D721Med (cell line): ENCODE data around the gene C3orf80.
A peak's percentile ranks its signal among the peaks of the same experiment; 100 is the strongest.
"Not testable (repeated sequence)": the region's sequence is repeated elsewhere in the genome, so short reads cannot be mapped to it uniquely, and the experiment has no call there.

Source experiments
- DNase-seq: peaks from one replicate; pipeline ENCODE4 v3.0.0; 2011; ENCODE audit warnings: low spot score; ENCODE audit not compliant: insufficient read length
- FAIRE-seq: peaks from 2 replicates; lab custom pipeline; 2011; peaks lifted over from hg19 to GRCh38; lab: Jason Lieb, UNC
- TF ChIP-seq, protein P1 (sequence below): IDR thresholded peaks from 2 replicates; pipeline ENCODE4 v1.5.1; 2012; ENCODE audit warnings: mild to moderate bottlenecking, control low read depth; ENCODE audit not compliant: insufficient read depth; ENCODE audit errors: missing control alignments

Gene C3orf80

DNA sequence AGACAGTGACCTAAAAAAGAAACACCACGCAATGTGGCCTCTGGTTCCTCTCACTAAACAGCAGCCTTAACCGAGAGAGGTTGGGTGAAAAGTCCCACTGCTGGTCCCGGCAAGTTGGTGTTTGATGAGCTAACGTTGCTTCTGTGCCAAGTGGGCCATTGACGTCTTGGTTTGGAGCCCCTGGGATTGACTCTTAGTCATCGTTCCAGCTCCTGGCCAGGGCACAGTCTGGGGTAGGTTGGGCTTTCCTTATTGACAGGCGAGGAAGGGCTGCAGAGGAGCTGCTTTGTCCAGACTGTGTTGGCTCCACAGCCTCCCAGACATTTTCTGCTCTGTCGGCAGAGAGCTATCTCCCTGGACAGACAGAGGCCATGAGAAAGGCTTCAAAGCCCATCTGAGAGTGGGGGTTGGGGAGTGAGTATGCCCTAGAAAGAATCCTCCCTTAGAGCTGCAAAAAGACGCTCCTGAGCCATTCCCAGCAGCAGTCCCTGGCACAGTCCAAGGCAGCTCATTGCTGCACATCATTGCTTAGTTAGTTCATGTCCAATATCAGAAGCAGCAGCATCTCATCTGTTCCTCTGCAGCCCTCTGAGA, 28.6 kb upstream of the C3orf80 start:
- FAIRE-seq (no peak), DNase-seq (no peak)
- TF ChIP-seq, protein P1, sequence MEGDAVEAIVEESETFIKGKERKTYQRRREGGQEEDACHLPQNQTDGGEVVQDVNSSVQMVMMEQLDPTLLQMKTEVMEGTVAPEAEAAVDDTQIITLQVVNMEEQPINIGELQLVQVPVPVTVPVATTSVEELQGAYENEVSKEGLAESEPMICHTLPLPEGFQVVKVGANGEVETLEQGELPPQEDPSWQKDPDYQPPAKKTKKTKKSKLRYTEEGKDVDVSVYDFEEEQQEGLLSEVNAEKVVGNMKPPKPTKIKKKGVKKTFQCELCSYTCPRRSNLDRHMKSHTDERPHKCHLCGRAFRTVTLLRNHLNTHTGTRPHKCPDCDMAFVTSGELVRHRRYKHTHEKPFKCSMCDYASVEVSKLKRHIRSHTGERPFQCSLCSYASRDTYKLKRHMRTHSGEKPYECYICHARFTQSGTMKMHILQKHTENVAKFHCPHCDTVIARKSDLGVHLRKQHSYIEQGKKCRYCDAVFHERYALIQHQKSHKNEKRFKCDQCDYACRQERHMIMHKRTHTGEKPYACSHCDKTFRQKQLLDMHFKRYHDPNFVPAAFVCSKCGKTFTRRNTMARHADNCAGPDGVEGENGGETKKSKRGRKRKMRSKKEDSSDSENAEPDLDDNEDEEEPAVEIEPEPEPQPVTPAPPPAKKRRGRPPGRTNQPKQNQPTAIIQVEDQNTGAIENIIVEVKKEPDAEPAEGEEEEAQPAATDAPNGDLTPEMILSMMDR = no peak

DNA sequence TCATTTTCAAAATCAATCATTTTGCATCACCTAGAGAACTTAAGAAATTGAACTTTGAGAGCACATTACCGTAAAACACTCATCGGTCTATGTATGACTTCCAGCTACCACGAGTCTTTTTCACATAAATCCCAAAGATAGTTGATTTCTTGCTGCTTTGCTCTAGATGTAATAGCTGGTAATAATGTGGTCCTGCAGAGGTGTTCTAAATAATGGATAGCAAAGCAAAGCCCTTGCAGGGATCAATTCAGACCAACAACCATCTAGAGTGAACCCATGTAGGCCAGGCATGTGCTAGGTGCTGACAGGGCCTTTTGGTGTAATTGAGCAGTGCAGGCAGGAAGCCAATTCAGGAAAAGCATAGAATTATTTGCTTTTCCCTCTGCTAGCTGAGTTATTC, 26.1 kb upstream of the C3orf80 start:
- DNase-seq (no peak), FAIRE-seq (no peak)
- TF ChIP-seq, protein P1 = no peak

DNA sequence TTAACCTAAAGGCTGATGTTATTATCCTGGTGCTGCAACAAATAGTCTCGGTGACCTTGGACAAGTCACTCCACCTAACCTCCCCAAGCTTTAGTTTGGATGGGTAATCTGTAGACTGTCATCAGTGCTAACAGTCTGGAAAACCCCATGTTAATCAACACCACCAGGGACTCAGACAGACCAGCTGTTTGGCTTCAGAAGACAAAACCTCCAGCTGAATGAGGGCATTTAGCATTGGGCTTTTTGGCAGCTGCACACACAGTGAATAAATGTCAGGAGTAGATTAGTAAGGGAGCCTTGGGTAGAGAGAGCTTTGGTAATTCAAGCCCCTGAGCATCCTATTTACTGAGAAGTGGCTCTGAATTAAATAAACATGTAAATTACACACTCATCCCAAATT, 24.9 kb upstream of the C3orf80 start:
- TF ChIP-seq, protein P1 = no peak
- FAIRE-seq (no peak), DNase-seq (no peak)

DNA sequence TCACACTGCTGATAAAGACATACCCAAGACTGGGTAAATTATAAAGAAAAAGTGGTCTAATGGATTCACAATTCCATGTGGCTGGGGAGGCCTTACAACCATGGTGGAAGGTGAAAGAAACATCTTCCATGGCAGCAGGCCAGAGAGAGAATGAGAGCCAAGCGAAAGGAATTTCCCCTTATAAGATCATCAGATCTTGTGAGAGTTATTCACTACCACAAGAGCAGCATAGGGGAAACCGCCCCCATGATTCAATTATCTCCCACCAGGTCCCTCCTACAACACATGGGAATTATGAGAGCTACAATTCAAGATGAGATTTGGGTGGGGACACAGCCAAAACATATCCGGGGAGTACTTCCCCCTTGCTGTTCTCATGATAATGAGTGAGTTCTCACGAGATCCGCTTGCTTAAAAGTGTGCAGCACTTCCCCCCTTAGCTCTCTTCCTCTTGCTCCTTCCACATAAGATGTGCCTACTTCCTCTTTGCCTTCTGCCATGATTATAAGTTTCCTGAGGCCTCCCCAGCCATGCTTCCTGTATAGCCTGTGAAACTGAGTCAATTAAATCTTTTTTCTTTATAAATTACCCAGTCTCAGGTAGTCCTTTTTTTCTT, 20.7 kb upstream of the C3orf80 start:
- DNase-seq, FAIRE-seq: not testable (repeated sequence)

DNA sequence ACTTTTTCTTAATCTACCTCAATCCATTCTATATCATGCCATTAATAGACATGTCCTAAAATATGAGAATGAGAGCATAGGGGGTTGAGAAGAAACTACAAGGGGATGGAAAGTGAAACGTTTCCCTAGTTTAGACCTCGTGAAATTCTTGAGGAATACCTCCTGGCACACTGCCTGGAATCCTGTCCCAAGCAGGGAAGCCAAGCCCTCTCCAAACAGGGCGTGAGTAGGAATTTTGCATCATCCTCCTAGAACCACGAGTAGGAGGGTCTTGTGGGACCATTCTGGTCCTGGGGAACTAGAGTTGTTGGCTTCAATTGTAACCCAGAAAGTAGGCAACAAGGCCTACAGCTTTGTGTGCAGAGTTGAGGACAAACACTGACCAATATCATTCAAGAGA, 19.6 kb upstream of the C3orf80 start:
- no peak for DNase-seq
- no peak for FAIRE-seq
- TF ChIP-seq, protein P1 = no peak

DNA sequence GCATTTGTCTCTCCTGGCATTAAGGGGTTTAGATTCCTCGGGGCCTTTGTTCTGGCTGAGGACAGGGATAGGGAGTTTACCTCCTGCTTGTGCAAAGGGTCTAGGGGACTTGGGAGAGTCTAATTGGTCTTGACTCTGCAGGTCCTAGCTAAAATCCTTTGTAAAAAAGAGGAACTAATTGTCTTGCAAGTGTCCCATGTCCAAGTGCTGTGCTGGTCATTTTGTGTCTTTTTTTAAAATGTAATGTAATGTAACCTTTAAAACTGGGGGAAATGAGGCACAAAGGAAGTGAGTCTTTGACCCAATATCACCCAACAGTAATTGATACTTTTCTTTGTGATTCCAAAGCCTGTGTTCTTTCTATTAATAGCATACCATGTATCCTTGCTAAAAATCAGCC, 14.9 kb upstream of the C3orf80 start:
- DNase-seq (no peak), FAIRE-seq (no peak)
- TF ChIP-seq, protein P1 = no peak

DNA sequence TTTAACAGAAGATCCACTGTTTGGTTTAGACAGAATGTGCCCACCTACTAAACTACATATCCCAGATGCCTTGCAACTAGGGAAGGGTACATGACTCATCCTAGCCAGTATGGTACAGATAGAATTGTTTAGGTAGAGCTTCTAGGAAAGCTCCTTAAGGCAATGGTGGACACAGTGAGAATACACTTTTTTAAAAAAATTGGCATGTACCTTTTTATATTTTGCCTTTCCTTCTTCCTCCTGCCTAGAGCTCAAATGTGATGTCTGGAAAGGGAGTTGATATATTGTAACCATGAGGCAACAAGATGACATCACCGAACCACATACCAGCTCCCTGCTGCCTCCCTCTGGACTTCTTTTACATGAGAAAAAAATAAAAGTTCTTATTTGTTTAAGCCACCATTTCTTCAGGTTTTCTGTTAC, 14.4 kb upstream of the C3orf80 start:
- DNase-seq (no peak), FAIRE-seq (no peak)

More for the DNA sequence above, 14.4 kb upstream of the C3orf80 start:
- TF ChIP-seq, protein P1 = peak; percentile 8
